Measurements from ENCODE around the gene CELSR1. TPM values are rescaled to one million over a fixed set of nuclear protein-coding genes. Genes with fewer than 3 reads are reported as not detected.

Gene CELSR1
- total RNA-seq, 1 experiment from 2014 or later = 30.7 TPM

DNA sequence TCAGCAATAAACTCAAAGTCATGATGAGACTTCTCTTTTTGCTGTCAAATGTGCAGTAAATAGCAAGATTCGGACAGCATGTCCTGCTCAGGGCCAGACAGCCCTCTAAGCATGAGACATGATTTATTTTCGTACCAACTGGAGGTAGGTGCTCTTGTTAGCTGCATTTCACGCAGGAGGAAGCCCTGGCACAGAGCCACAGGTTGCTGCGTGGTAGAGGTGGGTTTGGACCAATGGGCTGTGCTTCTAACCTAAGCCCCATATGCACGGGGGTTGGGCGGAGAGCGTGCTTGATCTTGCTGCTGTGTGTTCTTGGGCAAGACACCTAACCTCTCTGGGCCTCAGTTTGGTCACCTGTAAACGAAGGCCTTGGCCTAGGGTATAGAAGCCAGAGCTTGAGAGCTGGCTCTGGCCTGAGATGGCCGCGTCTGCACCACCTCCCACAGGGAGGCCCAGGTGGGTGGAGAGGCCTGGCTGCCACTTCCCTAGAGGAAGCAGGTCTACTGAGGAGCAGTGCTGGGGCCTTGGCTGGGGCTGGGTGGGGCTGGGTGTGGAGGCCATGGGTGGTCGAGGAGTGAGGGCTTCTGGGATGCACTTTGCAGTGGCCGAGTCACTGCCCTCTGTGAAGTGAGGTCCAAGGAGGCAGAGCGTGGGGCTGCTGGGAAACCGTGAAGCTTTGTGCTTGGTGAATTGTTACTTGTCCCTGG lies 44.3 kb upstream of the CELSR1 start:
- H3K27me3 ChIP-seq (ENCODE audit: control insufficient read depth, insufficient read depth, low read length) = no peaks in the 10 kb centered on the region
- DNase-seq (ENCODE audit: low read depth, low spot score) (no peak), ATAC-seq (no peak)
- BruUV-seq (replicated peaks) = no TSS peak
- CTCF ChIA-PET = no interaction called here
- peaks cover 24% of the 10 kb centered on the region for H3K4me1 ChIP-seq (ENCODE audit: control insufficient read depth, insufficient read depth, low read length)
- intact Hi-C loops (cut with micrococcal nuclease; ENCODE audit: unreplicated experiment) (no loop called here), in situ Hi-C loops (cut with HindIII; ENCODE audit: low pct_unique_long_range_greater_than_20kb, low sequenced_read_pairs) (no loop called here)
- TF ChIP-seq, protein P1, sequence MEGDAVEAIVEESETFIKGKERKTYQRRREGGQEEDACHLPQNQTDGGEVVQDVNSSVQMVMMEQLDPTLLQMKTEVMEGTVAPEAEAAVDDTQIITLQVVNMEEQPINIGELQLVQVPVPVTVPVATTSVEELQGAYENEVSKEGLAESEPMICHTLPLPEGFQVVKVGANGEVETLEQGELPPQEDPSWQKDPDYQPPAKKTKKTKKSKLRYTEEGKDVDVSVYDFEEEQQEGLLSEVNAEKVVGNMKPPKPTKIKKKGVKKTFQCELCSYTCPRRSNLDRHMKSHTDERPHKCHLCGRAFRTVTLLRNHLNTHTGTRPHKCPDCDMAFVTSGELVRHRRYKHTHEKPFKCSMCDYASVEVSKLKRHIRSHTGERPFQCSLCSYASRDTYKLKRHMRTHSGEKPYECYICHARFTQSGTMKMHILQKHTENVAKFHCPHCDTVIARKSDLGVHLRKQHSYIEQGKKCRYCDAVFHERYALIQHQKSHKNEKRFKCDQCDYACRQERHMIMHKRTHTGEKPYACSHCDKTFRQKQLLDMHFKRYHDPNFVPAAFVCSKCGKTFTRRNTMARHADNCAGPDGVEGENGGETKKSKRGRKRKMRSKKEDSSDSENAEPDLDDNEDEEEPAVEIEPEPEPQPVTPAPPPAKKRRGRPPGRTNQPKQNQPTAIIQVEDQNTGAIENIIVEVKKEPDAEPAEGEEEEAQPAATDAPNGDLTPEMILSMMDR (IDR thresholded peaks at IDR 0.05) = no peak
- TF ChIP-seq TCF7L2 (IDR thresholded peaks at IDR 0.05; ENCODE audit: low read depth, low read length) = no peak
- TF ChIP-seq, protein P2, sequence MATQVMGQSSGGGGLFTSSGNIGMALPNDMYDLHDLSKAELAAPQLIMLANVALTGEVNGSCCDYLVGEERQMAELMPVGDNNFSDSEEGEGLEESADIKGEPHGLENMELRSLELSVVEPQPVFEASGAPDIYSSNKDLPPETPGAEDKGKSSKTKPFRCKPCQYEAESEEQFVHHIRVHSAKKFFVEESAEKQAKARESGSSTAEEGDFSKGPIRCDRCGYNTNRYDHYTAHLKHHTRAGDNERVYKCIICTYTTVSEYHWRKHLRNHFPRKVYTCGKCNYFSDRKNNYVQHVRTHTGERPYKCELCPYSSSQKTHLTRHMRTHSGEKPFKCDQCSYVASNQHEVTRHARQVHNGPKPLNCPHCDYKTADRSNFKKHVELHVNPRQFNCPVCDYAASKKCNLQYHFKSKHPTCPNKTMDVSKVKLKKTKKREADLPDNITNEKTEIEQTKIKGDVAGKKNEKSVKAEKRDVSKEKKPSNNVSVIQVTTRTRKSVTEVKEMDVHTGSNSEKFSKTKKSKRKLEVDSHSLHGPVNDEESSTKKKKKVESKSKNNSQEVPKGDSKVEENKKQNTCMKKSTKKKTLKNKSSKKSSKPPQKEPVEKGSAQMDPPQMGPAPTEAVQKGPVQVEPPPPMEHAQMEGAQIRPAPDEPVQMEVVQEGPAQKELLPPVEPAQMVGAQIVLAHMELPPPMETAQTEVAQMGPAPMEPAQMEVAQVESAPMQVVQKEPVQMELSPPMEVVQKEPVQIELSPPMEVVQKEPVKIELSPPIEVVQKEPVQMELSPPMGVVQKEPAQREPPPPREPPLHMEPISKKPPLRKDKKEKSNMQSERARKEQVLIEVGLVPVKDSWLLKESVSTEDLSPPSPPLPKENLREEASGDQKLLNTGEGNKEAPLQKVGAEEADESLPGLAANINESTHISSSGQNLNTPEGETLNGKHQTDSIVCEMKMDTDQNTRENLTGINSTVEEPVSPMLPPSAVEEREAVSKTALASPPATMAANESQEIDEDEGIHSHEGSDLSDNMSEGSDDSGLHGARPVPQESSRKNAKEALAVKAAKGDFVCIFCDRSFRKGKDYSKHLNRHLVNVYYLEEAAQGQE (IDR thresholded peaks at IDR 0.05; ENCODE audit: insufficient read depth in 1 of 2, low read depth in 2 of 2, low read length in 1 of 2) = no peak
- TF ChIP-seq SIN3A (IDR thresholded peaks at IDR 0.05; ENCODE audit: borderline replicate concordance, insufficient read depth, low read depth, low read length) = no peak
- TF ChIP-seq POLR2AphosphoS5 (IDR thresholded peaks at IDR 0.05; ENCODE audit: low read depth, low read length) = no peak
- H3K4me3 ChIP-seq (ENCODE audit: low read depth in 2 of 2, low read length in 2 of 2) = no peak overlapping the region
- no peak overlapping the region for H3K27ac ChIP-seq (ENCODE audit: low read length)
- no peaks in the 10 kb centered on the region for H3K36me3 ChIP-seq (ENCODE audit: control insufficient read depth, insufficient read depth, low read length)
- POLR2A ChIA-PET = no interaction called here
- H3K9me3 ChIP-seq (ENCODE audit: control insufficient read depth, insufficient read depth, low read depth, low read length) = no peaks in the 10 kb centered on the region

DNA sequence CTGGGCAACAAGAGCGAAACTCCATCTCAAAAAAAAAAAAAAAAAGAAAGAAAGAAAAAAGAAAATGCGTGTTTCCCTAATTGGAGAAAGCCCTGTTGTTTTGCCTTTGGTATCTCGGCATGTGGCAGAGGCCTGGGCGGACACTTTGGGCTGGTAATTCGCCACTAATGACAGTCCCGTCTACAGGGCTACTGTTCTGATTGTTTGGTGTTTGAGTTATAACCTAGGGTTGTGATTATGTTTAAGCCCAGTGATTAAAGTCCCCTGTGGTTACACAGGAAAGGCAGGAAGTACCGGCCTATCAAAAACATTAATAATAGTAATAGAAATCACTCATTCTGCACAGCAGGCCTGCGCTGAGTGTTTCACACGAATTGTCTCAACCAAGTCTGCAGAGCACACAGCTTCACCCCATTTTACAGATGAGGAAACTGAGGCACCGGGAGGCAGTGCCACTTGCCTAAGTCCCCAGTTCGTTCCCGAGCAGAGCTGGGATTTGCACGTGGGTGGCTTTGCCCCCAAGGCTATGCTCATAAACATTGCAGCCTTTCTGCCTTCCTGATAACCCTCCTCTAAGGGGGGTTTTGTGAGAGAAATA lies 43.6 kb upstream of the CELSR1 start:
- H3K27me3 ChIP-seq (ENCODE audit: control insufficient read depth, insufficient read depth, low read length) = no peaks in the 10 kb centered on the region
- ATAC-seq (no peak), DNase-seq (ENCODE audit: low read depth, low spot score) (no peak)
- peaks cover 27% of the 10 kb centered on the region for H3K4me1 ChIP-seq (ENCODE audit: control insufficient read depth, insufficient read depth, low read length)
- in situ Hi-C loops (cut with HindIII; ENCODE audit: low pct_unique_long_range_greater_than_20kb, low sequenced_read_pairs) = no loop called here
- TF ChIP-seq POLR2AphosphoS5 (IDR thresholded peaks at IDR 0.05; ENCODE audit: low read depth, low read length) (no peak), SIN3A (IDR thresholded peaks at IDR 0.05; ENCODE audit: borderline replicate concordance, insufficient read depth, low read depth, low read length) (no peak)
- no peaks in the 10 kb centered on the region for H3K9me3 ChIP-seq (ENCODE audit: control insufficient read depth, insufficient read depth, low read depth, low read length)
- H3K36me3 ChIP-seq (ENCODE audit: control insufficient read depth, insufficient read depth, low read length) = no peaks in the 10 kb centered on the region
- no TSS peak for BruUV-seq (replicated peaks)
- CTCF ChIA-PET = no interaction called here
- POLR2A ChIA-PET = no interaction called here
- intact Hi-C loops (cut with micrococcal nuclease; ENCODE audit: unreplicated experiment) = no loop called here
- H3K4me3 ChIP-seq (ENCODE audit: low read depth in 2 of 2, low read length in 2 of 2) = no peak overlapping the region
- no peak overlapping the region for H3K27ac ChIP-seq (ENCODE audit: low read length)
